ENCODE results near the gene RGS16.

GRCh38 chr1:182611326-182611725 is 7.1 kb upstream of the RGS16 start:
- no peak for TF ChIP-seq CTCF (IDR thresholded peaks at IDR 0.05)
- TF ChIP-seq POLR2A (IDR thresholded peaks at IDR 0.05) = no peak

Data from Peyer's patch (tissue), 4 donors.